ENCODE data around the gene MYO7A. TPM values are rescaled to one million over a fixed set of nuclear protein-coding genes. Genes with fewer than 3 reads are reported as not detected.

The MYO7A gene
- total and polyA plus RNA-seq, 2 of the 8 experiments (the other 6 are each of a cell fraction or from before 2014, with no cell fraction given), result 1.5 to 1.9 TPM

DNA sequence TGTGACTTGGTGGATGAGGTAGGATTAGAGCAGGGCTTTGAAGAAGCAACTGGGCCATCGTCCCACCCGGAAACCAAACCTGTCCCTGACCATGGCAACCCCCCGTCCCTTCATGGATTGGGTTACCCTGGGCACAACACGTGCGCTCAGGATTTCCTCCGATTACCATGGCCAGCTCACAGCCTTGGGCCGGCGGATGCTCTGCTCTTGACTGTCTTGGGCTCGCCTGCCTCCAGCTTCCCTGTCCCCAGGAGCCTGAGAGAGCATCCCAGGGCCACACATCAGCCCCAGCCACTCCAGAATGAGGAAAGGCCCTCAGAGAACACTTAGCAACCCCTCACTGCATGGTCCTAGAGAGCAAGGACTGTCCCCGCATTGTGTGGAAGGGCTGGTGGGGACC, 22.8 kb downstream of the MYO7A start:
- Histone ChIP-seq H4K91ac (replicated peaks; ENCODE audit: insufficient read length, low read length) (no peak overlapping the region), H3K36me3 (ENCODE audit: control insufficient read depth in 2 of 4, insufficient read depth in 4 of 4, low read length in 3 of 4) (no peaks in the 10 kb centered on the region), H4K5ac (ENCODE audit: insufficient read length, low read depth, low read length) (no peak overlapping the region), H3K4ac (replicated peaks; ENCODE audit: insufficient read length, low read depth, low read length) (no peak overlapping the region), H3K4me1 (replicated peaks in 1 of 4; ENCODE audit: control insufficient read depth in 3 of 4, insufficient read depth in 4 of 4, low read length in 3 of 4) (peaks cover 0 to 9% (median 5%) of the 10 kb centered on the region in 4 experiments; a peak in 6 of 7 replicates), H4K8ac (ENCODE audit: extremely low read depth, insufficient read depth, low read length) (no peak overlapping the region), H3K56ac (replicated peaks; ENCODE audit: insufficient read length, low read depth, low read length) (no peak overlapping the region), H2BK5ac (ENCODE audit: low read depth, low read length) (no peak overlapping the region), H2BK20ac (ENCODE audit: low read length) (no peak overlapping the region), H3K23ac (ENCODE audit: insufficient read length) (no peak overlapping the region), H3K4me3 (ENCODE audit: extremely low read depth in 1 of 4, insufficient read depth in 2 of 4, low read depth in 3 of 4, low read length in 4 of 4) (no peak overlapping the region), H3K9me3 (ENCODE audit: insufficient read depth in 2 of 2, low read depth in 1 of 2, low read length in 1 of 2) (no peaks in the 10 kb centered on the region), H4K20me1 (replicated peaks in 1 of 2; ENCODE audit: control insufficient read depth in 1 of 2, insufficient read depth in 2 of 2, low read length in 2 of 2) (no peaks in the 10 kb centered on the region), H3K23me2 (ENCODE audit: low read depth, low read length) (peaks cover 7% of the 10 kb centered on the region; the same call in 1 of the 2 replicates), H3K79me1 (ENCODE audit: low read depth, low read length) (no peaks in the 10 kb centered on the region), H3K9ac (replicated peaks in 1 of 4; ENCODE audit: extremely low read depth in 1 of 4, low read depth in 3 of 4, low read length in 3 of 4) (no peak overlapping the region), H2AFZ (ENCODE audit: low read length) (no peak overlapping the region), H2BK12ac (ENCODE audit: low read depth, low read length) (peak overlapping the region; percentile 60; the same call in 1 of the 2 replicates), H3K79me2 (ENCODE audit: control insufficient read depth in 1 of 2, insufficient read depth in 2 of 2, low read length in 2 of 2) (no peaks in the 10 kb centered on the region), H2AK5ac (ENCODE audit: low read depth, low read length) (no peak overlapping the region), H3K27me3 (replicated peaks in 1 of 4; ENCODE audit: control insufficient read depth in 3 of 4, extremely low read depth in 1 of 4, insufficient read depth in 3 of 4, low read length in 3 of 4) (peaks cover 0 to 2% (median 0%) of the 10 kb centered on the region in 4 experiments; a peak in 2 of 7 replicates), H2BK120ac (replicated peaks; ENCODE audit: low read depth, low read length) (no peak overlapping the region), H3K27ac (ENCODE audit: low read depth, low read length) (no peak overlapping the region), H3K4me2 (ENCODE audit: insufficient read depth in 1 of 2, low read depth in 2 of 2, low read length in 2 of 2) (no peak overlapping the region), H2BK15ac (ENCODE audit: low read length) (no peak overlapping the region), H3K18ac (ENCODE audit: extremely low read depth, low read length) (no peak overlapping the region), H3K14ac (ENCODE audit: insufficient read length) (no peak overlapping the region)
- ChIA-PET POLR2A (ENCODE audit: partially characterized antibody) (interaction anchor here (1.1 to 1.8 kb wide), 3 partner anchors 10 to 456 kb away, joined by 3 to 7 read pairs (median 6); no protein-coding TSS in a partner anchor), CTCF (ENCODE audit: partially characterized antibody) (interaction anchor here (1.0 to 16.2 kb wide), 9 partner anchors 8 to 52 kb away, joined by 3 to 104 read pairs (median 5); partner anchors contain the start of gene MYO7A)
- 91% methylated on average over 8 of the region's 10 CpGs; no CpG with 5 or more reads in 1 of the 2 experiments for WGBS, 2 experiments (ENCODE audit: extremely low coverage in 1 of 2, insufficient coverage in 1 of 2, insufficient read length in 1 of 2, insufficient replicate concordance in 2 of 2, low coverage in 1 of 2, low lambda C conversion rate in 2 of 2, missing lambda C conversion rate in 1 of 2)
- FAIRE-seq, result no peak
- DNase-seq (ENCODE audit: low read depth in 1 of 2, low spot score in 2 of 2), result no peak
- TF ChIP-seq RNF2 (IDR thresholded peaks at IDR 0.05; ENCODE audit: borderline replicate concordance, low read depth, low read length, missing control alignments, poor library complexity, severe bottlenecking), result no peak
